ENCODE measurements around the gene FPR2.

- TF ChIP-seq CTCF (conservative IDR thresholded peaks at IDR 0.05) (no peak), ZFX (IDR thresholded peaks at IDR 0.05) (no peak)
Observed at GRCh38 chr19:51746731-51747130, 14.2 kb upstream of the FPR2 start.

All from C4-2B (cell line).